Stimulated activated CD4-positive, alpha-beta T cell treated with anti-CD3 and anti-CD28 coated beads, Interleukin-4, amount 100 ng/mL, for 48 hours (primary cell): ENCODE data around the gene FRAS1.

Experiments used
- DNase-seq, 2 donors: peaks; one replicate each; pipeline ENCODE4 v3.0.0-alpha.2; 2020; ENCODE audit warnings: low read depth in 2 of 2

FRAS1 gene

DNA sequence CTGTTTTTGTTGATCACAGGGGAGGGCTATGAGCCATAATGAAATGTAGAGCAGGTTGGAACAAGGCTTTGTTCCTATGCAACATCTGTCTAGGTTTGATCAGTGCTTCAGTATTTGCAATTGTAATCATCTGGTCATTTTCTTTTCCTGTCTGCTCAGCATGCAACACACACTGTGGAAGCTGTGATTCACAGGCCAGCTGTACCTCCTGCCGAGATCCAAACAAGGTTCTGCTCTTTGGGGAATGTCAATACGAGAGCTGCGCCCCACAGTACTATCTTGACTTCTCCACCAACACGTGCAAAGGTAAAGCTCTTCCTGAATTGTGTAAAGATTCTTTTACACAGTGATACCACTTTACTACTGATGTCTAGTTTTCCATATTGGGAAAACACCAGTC is 312.6 kb downstream of the FRAS1 start:
- no peak for DNase-seq

- DNase-seq: no peak
These were observed 313.7 kb downstream of the FRAS1 start for GRCh38 chr4:78370631-78371372.

GRCh38 chr4:78372355-78372988 is 315.3 kb downstream of the FRAS1 start:
- DNase-seq: no peak

DNA sequence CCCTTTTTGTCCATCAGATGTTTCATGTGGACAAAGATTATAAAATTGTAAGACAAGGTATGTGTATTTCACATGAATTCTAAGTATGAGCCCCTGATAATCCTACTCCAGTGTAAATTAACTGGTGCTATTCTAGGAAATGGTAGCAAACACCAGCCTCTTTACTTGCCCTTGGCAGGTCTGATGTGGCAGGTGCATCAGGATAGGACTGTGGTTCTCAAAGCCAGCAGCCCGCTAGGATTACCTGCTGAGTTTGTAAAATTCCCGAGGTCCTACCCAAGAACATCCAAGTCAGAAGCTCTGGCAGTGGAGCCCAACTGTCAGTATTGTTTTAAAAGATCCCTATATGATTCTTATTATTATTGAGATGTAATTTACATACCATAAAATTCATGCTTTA is 320.4 kb downstream of the FRAS1 start:
- no peak for DNase-seq

- DNase-seq: no peak
These were observed 321.9 kb downstream of the FRAS1 start for GRCh38 chr4:78379040-78379439.

- DNase-seq: no peak
These were observed 323.0 kb downstream of the FRAS1 start for GRCh38 chr4:78379991-78380729.

DNA sequence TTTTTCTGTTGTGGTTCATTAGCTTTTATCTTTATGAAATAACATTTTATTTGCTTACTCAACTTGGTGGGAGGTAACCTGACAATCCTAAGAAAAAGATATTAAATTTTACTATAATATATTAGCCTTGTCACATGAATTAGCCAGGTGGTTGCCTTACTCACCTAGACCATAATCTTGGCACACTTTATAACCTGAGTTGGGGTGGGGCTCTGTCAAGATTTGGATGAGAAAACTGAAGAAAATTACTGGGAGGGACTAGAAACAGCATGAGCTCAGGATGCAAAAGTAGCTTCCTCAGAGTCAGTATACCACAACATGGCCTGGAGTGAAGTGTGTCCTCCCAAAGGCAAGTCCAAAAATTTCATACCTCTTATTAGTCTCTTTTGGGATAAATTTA is 329.6 kb downstream of the FRAS1 start:
- no peak for DNase-seq

DNA sequence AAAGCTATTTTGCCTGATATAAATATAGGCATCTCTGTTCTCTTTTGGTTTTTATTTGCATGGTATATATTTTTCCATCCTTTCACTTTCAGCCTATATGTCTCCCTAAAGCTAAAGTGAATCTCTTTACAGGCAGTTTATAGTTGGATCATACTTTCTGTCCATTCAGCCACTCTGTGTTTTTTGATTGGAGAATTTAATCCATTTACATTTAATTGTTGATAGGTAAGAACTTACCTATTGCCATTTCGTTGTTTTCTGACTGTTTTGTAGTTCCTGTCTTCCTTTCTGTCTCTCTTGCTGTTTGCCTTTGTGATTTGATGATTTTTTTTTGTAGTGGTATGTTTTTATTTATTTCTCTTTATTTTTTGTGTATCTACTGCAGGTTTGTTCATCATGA is 338.5 kb downstream of the FRAS1 start:
- DNase-seq: no peak

- DNase-seq: no peak
These were observed 339.6 kb downstream of the FRAS1 start for GRCh38 chr4:78396613-78397291.

GRCh38 chr4:78397292-78397630 is 340.1 kb downstream of the FRAS1 start:
- no peak for DNase-seq

- DNase-seq: no peak
These were observed 352.6 kb downstream of the FRAS1 start for GRCh38 chr4:78409612-78410202.

GRCh38 chr4:78410225-78410624 is 353.1 kb downstream of the FRAS1 start:
- no peak for DNase-seq

GRCh38 chr4:78410676-78411075 is 353.6 kb downstream of the FRAS1 start:
- no peak for DNase-seq

- DNase-seq: no peak
These were observed 357.0 kb downstream of the FRAS1 start for GRCh38 chr4:78414116-78414515.

DNA sequence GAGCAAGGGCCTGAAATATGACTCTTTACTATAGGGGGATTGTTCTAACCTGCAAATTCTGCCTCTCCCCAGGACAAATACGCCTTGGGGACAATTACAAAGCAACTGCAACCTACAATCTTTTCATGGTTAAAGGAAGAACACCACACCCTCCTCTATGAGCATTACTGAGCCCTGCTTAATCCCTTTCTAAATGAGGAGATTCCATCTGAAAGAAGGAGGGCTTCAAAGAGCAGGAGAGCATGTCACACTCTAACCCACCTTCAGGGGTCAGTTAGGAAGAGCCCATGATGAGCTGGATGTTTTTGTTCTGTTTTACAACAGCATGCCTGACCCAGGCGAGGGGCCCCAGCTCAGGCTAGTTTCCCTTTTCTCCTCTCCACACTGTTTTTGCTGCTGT is 360.5 kb downstream of the FRAS1 start:
- DNase-seq: no peak

DNA sequence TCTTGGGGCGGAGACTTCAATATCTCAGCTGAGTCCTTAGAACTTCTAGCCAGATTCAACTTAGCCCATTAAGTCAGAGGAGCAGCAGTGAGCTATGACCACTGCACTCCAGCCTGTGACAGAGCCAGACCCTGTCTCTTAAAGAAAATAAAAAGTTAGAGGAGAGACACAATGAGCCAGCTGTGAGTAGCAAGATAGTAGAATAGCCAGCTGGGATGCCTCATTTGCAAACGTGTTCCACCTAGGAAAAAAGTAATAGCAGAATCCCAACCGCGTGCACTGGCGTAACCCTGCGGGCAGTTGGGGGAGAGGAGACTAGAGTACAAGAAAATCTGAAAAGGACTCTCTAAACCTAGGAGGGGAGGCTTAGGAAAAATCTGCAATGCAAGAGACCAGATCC is 361.3 kb downstream of the FRAS1 start:
- no peak for DNase-seq

- DNase-seq: no peak
These were observed 366.7 kb downstream of the FRAS1 start for GRCh38 chr4:78423790-78424189.

- DNase-seq: no peak
These were observed 367.3 kb downstream of the FRAS1 start for GRCh38 chr4:78424461-78424860.

GRCh38 chr4:78426972-78427371 is 369.8 kb downstream of the FRAS1 start:
- no peak for DNase-seq

DNA sequence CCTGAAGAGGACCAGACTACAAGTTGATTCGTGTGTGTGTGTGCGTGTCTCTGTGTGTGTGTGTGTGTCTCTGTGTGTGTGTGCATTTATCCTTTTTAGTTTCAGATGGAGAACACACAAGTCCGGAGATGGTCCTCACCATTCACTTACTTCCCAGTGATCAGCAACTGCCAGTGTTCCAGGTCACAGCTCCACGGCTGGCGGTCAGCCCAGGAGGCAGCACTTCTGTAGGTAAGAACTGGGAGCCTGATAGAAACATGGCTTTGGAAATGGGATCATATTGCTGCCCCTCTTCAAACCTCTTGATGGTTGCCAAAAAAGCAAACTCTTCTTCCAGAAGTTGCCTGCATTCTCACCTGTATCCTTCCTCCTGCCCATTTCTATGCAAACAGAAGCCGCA is 371.9 kb downstream of the FRAS1 start:
- no peak for DNase-seq

DNA sequence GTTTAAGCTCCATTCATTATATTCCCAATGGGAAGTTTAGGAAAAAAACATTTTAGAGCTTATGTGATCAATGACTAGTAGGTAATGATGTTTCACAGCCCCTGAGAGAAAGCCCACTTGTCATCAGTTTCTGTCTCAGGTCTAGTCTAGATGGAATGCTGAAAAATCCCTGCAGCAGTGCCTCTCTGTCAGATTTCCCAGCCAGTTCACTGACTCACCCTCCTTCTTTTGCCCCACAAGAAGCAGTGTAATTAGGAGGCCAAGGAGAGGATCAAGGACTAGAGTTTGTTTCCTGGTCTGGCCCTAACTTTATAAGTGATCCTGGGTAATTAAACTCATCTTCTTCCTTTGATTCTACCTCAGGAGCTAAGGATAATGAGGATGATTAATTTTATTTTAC is 375.8 kb downstream of the FRAS1 start:
- no peak for DNase-seq

GRCh38 chr4:78437608-78438088 is 380.5 kb downstream of the FRAS1 start:
- DNase-seq: no peak
